Neutrophil (primary cell): Measurements from ENCODE around the gene PPP1R1C.

Experiments
- H3K27ac ChIP-seq: fragments of 200-600 bp; sonication (generic); 2 replicates; pipeline ENCODE4 v1.5.1; 2016; ENCODE audit warnings: mild to moderate bottlenecking, moderate library complexity
- H3K27me3 ChIP-seq: fragments of 200-600 bp; sonication (generic); 2 replicates; pipeline ENCODE4 v1.6.0; 2016; ENCODE audit warnings: mild to moderate bottlenecking
- H3K36me3 ChIP-seq: fragments of 200-600 bp; sonication (generic); 2 replicates; pipeline ENCODE4 v1.5.1; 2017
- H3K4me1 ChIP-seq, 2 experiments: fragments of 200-600 bp in 1 of 2; sonication (generic) in 1 of 2; 1 replicate in 1 of 2; 2 replicates in 1 of 2; pipeline versions ENCODE4 v1.5.1 to v1.6.1; 2013 to 2016; ENCODE audit warnings: low read depth in 1 of 2, low read length in 1 of 2, mild to moderate bottlenecking in 1 of 2, moderate library complexity in 1 of 2; ENCODE audit not compliant: control insufficient read depth in 1 of 2, insufficient read depth in 1 of 2
- H3K4me3 ChIP-seq, 2 experiments: fragments of 200-600 bp in 1 of 2; sonication (generic) in 1 of 2; 1 replicate in 1 of 2; 2 replicates in 1 of 2; pipeline ENCODE4 v1.5.1; 2013 to 2016; ENCODE audit warnings: low read depth in 1 of 2, low read length in 1 of 2, mild to moderate bottlenecking in 1 of 2, moderate library complexity in 1 of 2
- H3K9me3 ChIP-seq: fragments of 200-600 bp; sonication (generic); 2 replicates; pipeline ENCODE4 v1.5.1; 2016
- CTCF ChIP-seq: fragments of 200-600 bp; sonication (generic); IDR thresholded peaks from 2 replicates; pipeline ENCODE4 v1.5.1; 2016; ENCODE audit warnings: antibody characterized with exemption

PPP1R1C gene

DNA sequence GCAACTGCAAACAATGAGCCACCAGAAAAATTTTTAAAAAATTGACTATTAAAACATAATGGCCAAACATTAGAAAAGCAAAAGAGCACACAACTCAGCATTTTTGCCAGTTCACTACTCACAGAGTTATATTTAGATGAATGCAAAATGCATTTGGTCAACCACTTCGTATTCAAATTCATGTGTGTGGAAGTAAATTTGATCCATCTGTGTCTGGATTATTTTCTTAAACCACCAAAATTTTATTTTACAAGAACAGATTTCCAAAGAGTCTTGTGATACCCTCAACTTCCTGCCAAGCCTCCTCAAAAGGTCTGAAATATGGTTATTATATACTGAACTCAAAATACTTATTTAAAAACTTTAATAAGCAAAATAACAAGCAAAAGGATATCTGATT is 57.4 kb downstream of the PPP1R1C start:
- TF ChIP-seq CTCF = no peak
- Histone ChIP-seq H3K4me1 (no peaks in the 10 kb centered on the region), H3K9me3 (no peaks in the 10 kb centered on the region), H3K27me3 (no peaks in the 10 kb centered on the region), H3K27ac (no peak overlapping the region), H3K36me3 (no peaks in the 10 kb centered on the region), H3K4me3 (no peak overlapping the region)

DNA sequence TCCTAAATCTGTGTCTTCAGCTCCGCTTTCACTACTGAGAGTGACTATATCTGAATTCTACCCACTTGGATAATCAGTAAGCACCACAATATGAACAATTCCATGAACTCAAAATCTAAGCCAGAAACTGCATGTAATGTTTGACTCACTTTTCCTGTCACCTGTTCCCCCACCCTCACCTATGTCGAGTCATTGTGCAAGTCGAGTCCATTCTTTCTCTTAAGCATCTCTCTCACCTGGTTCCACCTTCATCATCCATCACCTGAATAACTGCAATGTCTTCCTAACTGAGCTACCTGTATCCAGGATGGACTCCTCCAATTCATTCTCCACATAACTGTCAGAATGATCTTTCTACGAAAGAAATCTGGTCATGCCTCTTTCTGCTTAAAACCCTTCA is 58.2 kb downstream of the PPP1R1C start:
- no peaks in the 10 kb centered on the region for H3K36me3 ChIP-seq
- no peaks in the 10 kb centered on the region for H3K9me3 ChIP-seq
- no peaks in the 10 kb centered on the region for H3K4me1 ChIP-seq
- H3K27me3 ChIP-seq = no peaks in the 10 kb centered on the region
- TF ChIP-seq CTCF = no peak
- no peak overlapping the region for H3K27ac ChIP-seq
- H3K4me3 ChIP-seq = no peak overlapping the region

- Histone ChIP-seq H3K4me3 (no peak overlapping the region), H3K27me3 (no peaks in the 10 kb centered on the region), H3K9me3 (no peaks in the 10 kb centered on the region), H3K27ac (no peak overlapping the region), H3K4me1 (no peaks in the 10 kb centered on the region), H3K36me3 (no peaks in the 10 kb centered on the region)
- TF ChIP-seq CTCF = no peak
These were observed 61.9 kb downstream of the PPP1R1C start for GRCh38 chr2:182047544-182047943.

- no peaks in the 10 kb centered on the region for H3K27me3 ChIP-seq
- H3K4me3 ChIP-seq = no peak overlapping the region
- no peaks in the 10 kb centered on the region for H3K36me3 ChIP-seq
- no peaks in the 10 kb centered on the region for H3K9me3 ChIP-seq
- no peak for TF ChIP-seq CTCF
- H3K27ac ChIP-seq = no peak overlapping the region
- H3K4me1 ChIP-seq = no peaks in the 10 kb centered on the region
These were observed 62.4 kb downstream of the PPP1R1C start for GRCh38 chr2:182048088-182048487.

DNA sequence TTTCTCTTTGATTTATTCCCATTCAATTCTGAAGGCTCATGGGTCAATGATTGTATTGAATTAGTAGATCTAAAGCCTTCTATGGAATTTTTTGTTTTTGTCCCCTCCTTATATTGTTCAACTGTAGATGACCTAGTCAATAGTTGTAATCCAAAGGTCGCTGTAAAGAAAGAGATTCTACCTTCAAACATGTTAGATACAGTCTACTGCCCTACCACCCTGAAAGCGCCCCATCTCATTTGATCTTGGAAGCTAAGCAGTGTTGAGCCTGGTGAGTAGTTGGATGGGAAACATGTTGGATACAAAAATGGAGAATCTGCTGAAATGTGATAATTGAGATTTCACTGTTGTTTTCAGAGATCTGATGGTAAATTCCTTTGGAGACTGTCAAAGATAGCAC is 63.0 kb downstream of the PPP1R1C start:
- Histone ChIP-seq H3K4me1 (no peaks in the 10 kb centered on the region), H3K4me3 (no peak overlapping the region), H3K9me3 (no peaks in the 10 kb centered on the region), H3K27ac (no peak overlapping the region), H3K36me3 (no peaks in the 10 kb centered on the region), H3K27me3 (no peaks in the 10 kb centered on the region)
- no peak for TF ChIP-seq CTCF
